Epithelial cell of umbilical artery (primary cell): ENCODE data around the gene PLA2G7. TPM values are rescaled to one million over a fixed set of nuclear protein-coding genes. Genes with fewer than 3 reads are reported as not detected.

Experiments
- total RNA-seq: library from RNA; depleted of rRNA; stranded (reverse); fragments of >200 nt; gene quantifications from 2 replicates; pipeline ENCODE4 v1.2.3, GENCODE V29; 2014

The PLA2G7 gene
- not detected in 2 replicates for total RNA-seq

GRCh38 chr6:46734867-46735719 lies at the start of gene PLA2G7:
TSS of gene PLA2G7 (minus strand) at chr6:46735375. CDS start at chr6:46722891, 12,484 bp downstream.

GRCh38 chr6:46746696-46747095 lies 11.5 kb upstream of the PLA2G7 start, which contains the start of gene ANKRD66:
TSS of gene ANKRD66 (plus strand) at chr6:46746933. CDS start at chr6:46751949, 5,016 bp downstream.

GRCh38 chr6:46687619-46688097 lies 47.5 kb downstream of the PLA2G7 start, which contains the start of gene TDRD6:
TSS of gene TDRD6 (plus strand) at chr6:46687885. CDS start at chr6:46688129, 244 bp downstream.

Other genes starting within 250 kb of the PLA2G7 start
- 0.32 TPM in 1 of 2 replicates, not detected in the other for gene RCAN2, start 243.9 kb downstream of the PLA2G7 start, total RNA-seq
- under 0.01 and 0.15 TPM in 2 replicates for gene CYP39A1, start 82.6 kb downstream of the PLA2G7 start, total RNA-seq
- 0.32 and 1.5 TPM in 2 replicates for gene SLC25A27, start 82.4 kb downstream of the PLA2G7 start, total RNA-seq
- gene TDRD6, start 47.5 kb downstream of the PLA2G7 start, total RNA-seq = not detected in 2 replicates
- gene ANKRD66, start 11.6 kb upstream of the PLA2G7 start, total RNA-seq = not detected in 2 replicates
- gene MEP1A, start 58.0 kb upstream of the PLA2G7 start, total RNA-seq = not detected in 2 replicates
- gene ADGRF5, start 186.6 kb upstream of the PLA2G7 start, total RNA-seq = 2.9 and 7.6 TPM in 2 replicates